ENCODE results near the gene HAPLN3. TPM values are rescaled to one million over a fixed set of nuclear protein-coding genes. Genes with fewer than 3 reads are reported as not detected.

The HAPLN3 gene
- total RNA-seq, 2 experiments from 2014 or later, result 103 to 105 TPM

- no peaks in the 10 kb centered on the region for H3K36me3 Mint-ChIP-seq (ENCODE audit: low read depth)
- no peaks in the 10 kb centered on the region for H3K9me3 Mint-ChIP-seq
- no peak overlapping the region for H3K4me3 Mint-ChIP-seq
- peaks cover 53% of the 10 kb centered on the region for H3K4me1 Mint-ChIP-seq (ENCODE audit: low read depth)
- intact Hi-C loops (cut with micrococcal nuclease), result no loop called here
- no peak overlapping the region for H3K27ac Mint-ChIP-seq
- no peaks in the 10 kb centered on the region for H3K27me3 Mint-ChIP-seq (ENCODE audit: low read depth)
- no peak for DNase-seq
- CTCF ChIA-PET, result no interaction called here
Observed at GRCh38 chr15:88900982-88901418, 5.7 kb upstream of the HAPLN3 start.

GRCh38 chr15:88900309-88900981 is 5.1 kb upstream of the HAPLN3 start:
- intact Hi-C loops (cut with micrococcal nuclease), result no loop called here
- Mint-ChIP-seq H3K4me1 (ENCODE audit: low read depth) (peaks cover 55% of the 10 kb centered on the region), H3K27ac (no peak overlapping the region), H3K36me3 (ENCODE audit: low read depth) (no peaks in the 10 kb centered on the region), H3K27me3 (ENCODE audit: low read depth) (no peaks in the 10 kb centered on the region), H3K9me3 (no peaks in the 10 kb centered on the region), H3K4me3 (no peak overlapping the region)
- CTCF ChIA-PET, result interaction anchor here (0.6 kb wide), 1 partner anchor 18 kb away, joined by 4 read pairs; no protein-coding TSS in a partner anchor
- no peak for DNase-seq

- H3K27ac Mint-ChIP-seq, result no peak overlapping the region
- H3K36me3 Mint-ChIP-seq (ENCODE audit: low read depth), result no peaks in the 10 kb centered on the region
- intact Hi-C loops (cut with micrococcal nuclease), result loop anchor here (5.0 kb wide), 1 partner anchor 432 kb away; the partner anchor contains the start of genes MRPL46 and MRPS11
- peaks cover 45% of the 10 kb centered on the region for H3K4me1 Mint-ChIP-seq (ENCODE audit: low read depth)
- CTCF ChIA-PET, result no interaction called here
- no peaks in the 10 kb centered on the region for H3K9me3 Mint-ChIP-seq
- no peaks in the 10 kb centered on the region for H3K27me3 Mint-ChIP-seq (ENCODE audit: low read depth)
- no peak overlapping the region for H3K4me3 Mint-ChIP-seq
- no peak for DNase-seq
Observed at GRCh38 chr15:88899251-88899650, 3.9 kb upstream of the HAPLN3 start.

GRCh38 chr15:88898736-88899135 is 3.4 kb upstream of the HAPLN3 start:
- CTCF ChIA-PET, result interaction anchor here (1.0 kb wide), 1 partner anchor 109 kb away, joined by 3 read pairs; no protein-coding TSS in a partner anchor
- intact Hi-C loops (cut with micrococcal nuclease), result loop anchor here (5.0 kb wide), 1 partner anchor 431 kb away; the partner anchor contains the start of genes MRPL46 and MRPS11
- Mint-ChIP-seq H3K36me3 (ENCODE audit: low read depth) (no peaks in the 10 kb centered on the region), H3K4me1 (ENCODE audit: low read depth) (peaks cover 45% of the 10 kb centered on the region), H3K27me3 (ENCODE audit: low read depth) (no peaks in the 10 kb centered on the region), H3K4me3 (no peak overlapping the region), H3K27ac (no peak overlapping the region), H3K9me3 (no peaks in the 10 kb centered on the region)
- no peak for DNase-seq

- Mint-ChIP-seq H3K27ac (no peak overlapping the region), H3K9me3 (no peaks in the 10 kb centered on the region), H3K36me3 (ENCODE audit: low read depth) (no peaks in the 10 kb centered on the region), H3K4me1 (ENCODE audit: low read depth) (peaks cover 43% of the 10 kb centered on the region), H3K27me3 (ENCODE audit: low read depth) (no peaks in the 10 kb centered on the region), H3K4me3 (no peak overlapping the region)
- intact Hi-C loops (cut with micrococcal nuclease), result loop anchor here (5.0 kb wide), 1 partner anchor 430 kb away; the partner anchor contains the start of genes MRPL46 and MRPS11
- CTCF ChIA-PET, result interaction anchor here (1.0 kb wide), 1 partner anchor 108 kb away, joined by 3 read pairs; no protein-coding TSS in a partner anchor
- DNase-seq, result peak; percentile 84
Observed at GRCh38 chr15:88897456-88898194, 2.3 kb upstream of the HAPLN3 start.

GRCh38 chr15:88897142-88897455 is 1.8 kb upstream of the HAPLN3 start:
- Mint-ChIP-seq H3K9me3 (no peaks in the 10 kb centered on the region), H3K4me3 (no peak overlapping the region), H3K27me3 (ENCODE audit: low read depth) (no peaks in the 10 kb centered on the region), H3K36me3 (ENCODE audit: low read depth) (peaks cover 1% of the 10 kb centered on the region), H3K27ac (no peak overlapping the region), H3K4me1 (ENCODE audit: low read depth) (peaks cover 39% of the 10 kb centered on the region)
- CTCF ChIA-PET, result interaction anchor here (0.6 to 0.9 kb wide), 2 partner anchors 121 to 1120 kb away, joined by 3 to 4 read pairs; no protein-coding TSS in a partner anchor
- intact Hi-C loops (cut with micrococcal nuclease), result loop anchor here (5.0 kb wide), 1 partner anchor 430 kb away; the partner anchor contains the start of genes MRPL46 and MRPS11
- no peak for DNase-seq

GRCh38 chr15:88896333-88897033 is 1.1 kb upstream of the HAPLN3 start:
- peaks cover 34% of the 10 kb centered on the region for H3K4me1 Mint-ChIP-seq (ENCODE audit: low read depth)
- DNase-seq, result no peak
- H3K27ac Mint-ChIP-seq, result no peak overlapping the region
- no peak overlapping the region for H3K4me3 Mint-ChIP-seq
- no peaks in the 10 kb centered on the region for H3K9me3 Mint-ChIP-seq
- intact Hi-C loops (cut with micrococcal nuclease), result loop anchor here (5.0 kb wide), 1 partner anchor 429 kb away; the partner anchor contains the start of genes MRPL46 and MRPS11
- no peaks in the 10 kb centered on the region for H3K27me3 Mint-ChIP-seq (ENCODE audit: low read depth)
- peaks cover 1% of the 10 kb centered on the region for H3K36me3 Mint-ChIP-seq (ENCODE audit: low read depth)
- CTCF ChIA-PET, result interaction anchor here (0.6 to 2.4 kb wide), 4 partner anchors 8 to 1121 kb away, joined by 3 to 24 read pairs (median 4); no protein-coding TSS in a partner anchor

- DNase-seq, result peak; percentile 94
- Mint-ChIP-seq H3K36me3 (ENCODE audit: low read depth) (peaks cover 8% of the 10 kb centered on the region), H3K4me3 (peak overlapping the region; percentile 86), H3K27ac (peak overlapping the region; percentile 78), H3K4me1 (ENCODE audit: low read depth) (peaks cover 41% of the 10 kb centered on the region), H3K27me3 (ENCODE audit: low read depth) (no peaks in the 10 kb centered on the region), H3K9me3 (no peaks in the 10 kb centered on the region)
- intact Hi-C loops (cut with micrococcal nuclease), result loop anchor here (1.0 to 2.0 kb wide), 9 partner anchors 10 to 440 kb away; partner anchors contain the start of genes ABHD2, FANCI, MFGE8 and POLG
- CTCF ChIA-PET, result interaction anchor here (0.6 to 2.4 kb wide), 6 partner anchors 10 to 277 kb away, joined by 3 to 24 read pairs (median 4); no protein-coding TSS in a partner anchor
Observed at GRCh38 chr15:88894348-88894818, 961 bp downstream of the HAPLN3 start.

- Mint-ChIP-seq H3K9me3 (no peaks in the 10 kb centered on the region), H3K27ac (no peak overlapping the region), H3K27me3 (ENCODE audit: low read depth) (no peaks in the 10 kb centered on the region), H3K36me3 (ENCODE audit: low read depth) (peaks cover 17% of the 10 kb centered on the region), H3K4me3 (no peak overlapping the region), H3K4me1 (ENCODE audit: low read depth) (peaks cover 29% of the 10 kb centered on the region)
- CTCF ChIA-PET, result interaction anchor here (0.6 to 3.3 kb wide), 8 partner anchors 11 to 423 kb away, joined by 3 to 22 read pairs (median 4); no protein-coding TSS in a partner anchor
- DNase-seq, result no peak
- intact Hi-C loops (cut with micrococcal nuclease), result no loop called here
Observed at GRCh38 chr15:88891540-88892254, 3.6 kb downstream of the HAPLN3 start.

- CTCF ChIA-PET, result interaction anchor here (0.6 to 1.9 kb wide), 2 partner anchors 12 to 26 kb away, joined by 3 to 5 read pairs; no protein-coding TSS in a partner anchor
- peaks cover 22% of the 10 kb centered on the region for H3K4me1 Mint-ChIP-seq (ENCODE audit: low read depth)
- intact Hi-C loops (cut with micrococcal nuclease), result no loop called here
Observed at GRCh38 chr15:88890495-88890894, 4.8 kb downstream of the HAPLN3 start.

GRCh38 chr15:88888719-88889118 is 6.6 kb downstream of the HAPLN3 start:
- peaks cover 31% of the 10 kb centered on the region for H3K36me3 Mint-ChIP-seq (ENCODE audit: low read depth)
- H3K4me3 Mint-ChIP-seq, result no peak overlapping the region
- intact Hi-C loops (cut with micrococcal nuclease), result no loop called here
- CTCF ChIA-PET, result interaction anchor here (2.2 kb wide), 1 partner anchor 16 kb away, joined by 7 read pairs; no protein-coding TSS in a partner anchor
- no peaks in the 10 kb centered on the region for H3K9me3 Mint-ChIP-seq
- no peaks in the 10 kb centered on the region for H3K27me3 Mint-ChIP-seq (ENCODE audit: low read depth)
- peaks cover 14% of the 10 kb centered on the region for H3K4me1 Mint-ChIP-seq (ENCODE audit: low read depth)
- H3K27ac Mint-ChIP-seq, result peak overlapping the region; percentile 30
- no peak for DNase-seq

More at GRCh38 chr15:88890495-88890894, 4.8 kb downstream of the HAPLN3 start:
- Mint-ChIP-seq H3K36me3 (ENCODE audit: low read depth) (peaks cover 21% of the 10 kb centered on the region), H3K4me3 (no peak overlapping the region), H3K27me3 (ENCODE audit: low read depth) (no peaks in the 10 kb centered on the region), H3K27ac (no peak overlapping the region), H3K9me3 (no peaks in the 10 kb centered on the region)
- DNase-seq, result no peak
